HepG2 (cell line): Measurements from ENCODE around the gene VPS52. TPM values are rescaled to one million over a fixed set of nuclear protein-coding genes. Genes with fewer than 3 reads are reported as not detected.

Experiments used
- ATAC-seq: fragments of 200-7000 bp; cut with Tn5 transposase; 3 replicates; pipeline ENCODE4 v1.9.1; 2020; ENCODE audit warnings: mild to moderate bottlenecking, moderate library complexity
- BruUV-seq: library from RNA; stranded (reverse); fragments of 400-500 nt; replicated peaks from 2 replicates; lab custom pipeline; 2021; lab: Mats Ljungman, UMichigan
- CTCF ChIA-PET: fragments of 300-600 bp; formaldehyde crosslinking; extraction: SDS; loops from one replicate; lab custom pipeline; 2021; ENCODE audit warnings: low total read pairs, inconsistent platforms, low intra/inter-chr PET ratio; lab: Yijun Ruan, JAX
- POLR2A ChIA-PET: fragments of 350-600 bp; sonication (Branson Sonifier 250); formaldehyde crosslinking; loops from one replicate; lab custom pipeline; 2020; ENCODE audit warnings: antibody characterized with exemption, inconsistent platforms; lab: Yijun Ruan, JAX
- DNase-seq: peaks from one replicate; pipeline ENCODE4 v3.0.0-alpha.2; 2015; ENCODE audit warnings: low spot score
- FAIRE-seq: peaks from 3 replicates; lab custom pipeline; 2011; peaks lifted over from hg19 to GRCh38; lab: Jason Lieb, UNC
- H2AFZ ChIP-seq: one replicate; pipeline ENCODE4 v1.6.1; 2011; ENCODE audit warnings: low read length, inconsistent platforms
- H3K27ac ChIP-seq: fragments of 300-600 bp; 3 replicates; pipeline ENCODE4 v1.8.0; 2011; ENCODE audit warnings: mixed run types, mild to moderate bottlenecking, mixed read lengths, low read length, inconsistent platforms; ENCODE audit not compliant: insufficient read depth; ENCODE audit errors: extremely low read length
- H3K27me3 ChIP-seq, 2 experiments: fragments of 200-600 bp in 1 of 2; 2 replicates in 1 of 2; 3 replicates in 1 of 2; pipeline versions ENCODE4 v1.6.0 to v1.8.0; 2011; ENCODE audit warnings: low read length in 2 of 2, mild to moderate bottlenecking in 2 of 2, moderate library complexity in 2 of 2, inconsistent platforms in 1 of 2; ENCODE audit not compliant: insufficient read depth in 2 of 2, control insufficient read depth in 1 of 2
- H3K36me3 ChIP-seq, 2 experiments: fragments of 200-600 bp in 1 of 2; replicated peaks in 1 of 2; 2 replicates in 1 of 2; 3 replicates in 1 of 2; pipeline versions ENCODE4 v1.5.1 to v1.8.0; 2011; ENCODE audit warnings: low read length in 2 of 2, inconsistent platforms in 1 of 2; ENCODE audit not compliant: insufficient read depth in 2 of 2, control insufficient read depth in 1 of 2
- H3K4me1 ChIP-seq: 2 replicates; pipeline ENCODE4 v1.5.1; 2012; ENCODE audit warnings: low read length, inconsistent platforms; ENCODE audit not compliant: insufficient read depth
- H3K4me2 ChIP-seq: 2 replicates; pipeline ENCODE4 v1.6.0; 2011; ENCODE audit warnings: low read depth, low read length, inconsistent platforms
- H3K4me3 ChIP-seq, 3 experiments: fragments of 200-600 bp in 1 of 3; sonication (generic), shearing (Covaris generic) in 1 of 3; replicated peaks in 1 of 3; 2 replicates each; pipeline ENCODE4 v1.5.1; 2011 to 2016; ENCODE audit warnings: low read length in 3 of 3, inconsistent platforms in 2 of 3, low read depth in 2 of 3, mild to moderate bottlenecking in 2 of 3, control low read depth in 1 of 3, mixed read lengths in 1 of 3; ENCODE audit not compliant: insufficient read depth in 1 of 3
- H3K79me2 ChIP-seq: one replicate; pipeline ENCODE4 v1.6.1; 2011; ENCODE audit warnings: low read length, inconsistent platforms; ENCODE audit not compliant: insufficient read depth
- H3K9ac ChIP-seq: 2 replicates; pipeline ENCODE4 v1.6.0; 2011; ENCODE audit warnings: mild to moderate bottlenecking, low read depth, low read length, inconsistent platforms; ENCODE audit not compliant: insufficient read depth
- H3K9me3 ChIP-seq: 2 replicates; pipeline ENCODE4 v1.5.1; 2012; ENCODE audit warnings: mild to moderate bottlenecking, low read length
- H4K20me1 ChIP-seq: 2 replicates; pipeline ENCODE4 v1.6.0; 2011; ENCODE audit warnings: inconsistent platforms, mild to moderate bottlenecking, low read length, moderate library complexity; ENCODE audit not compliant: insufficient read depth
- ATF1 ChIP-seq: IDR thresholded peaks from 2 replicates; pipeline ENCODE4 v1.6.1; 2016; ENCODE audit warnings: mild to moderate bottlenecking, control low read depth
- FOSL2 ChIP-seq: sonication (generic); formaldehyde crosslinking; IDR thresholded peaks from 2 replicates; pipeline ENCODE4 v1.4.0; 2020; ENCODE audit warnings: missing genetic modification reagents
- GPN1 ChIP-seq: sonication (generic); formaldehyde crosslinking; IDR thresholded peaks from 2 replicates; pipeline ENCODE4 v1.5.1; 2020; ENCODE audit warnings: missing genetic modification reagents, borderline replicate concordance
- HINFP ChIP-seq: sonication (generic); formaldehyde crosslinking; IDR thresholded peaks from 2 replicates; pipeline ENCODE4 v1.4.0; 2020; ENCODE audit warnings: low read depth, mild to moderate bottlenecking, missing genetic modification reagents
- KDM5A ChIP-seq: fragments of 200-600 bp; sonication (generic); IDR thresholded peaks from 2 replicates; pipeline ENCODE4 v1.7.0; 2018; ENCODE audit warnings: antibody characterized with exemption, mild to moderate bottlenecking, low read length, borderline replicate concordance
- KLF13 ChIP-seq: sonication (generic); formaldehyde crosslinking; IDR thresholded peaks from 2 replicates; pipeline ENCODE4 v1.4.0; 2020; ENCODE audit warnings: mild to moderate bottlenecking, missing genetic modification reagents
- KMT2B ChIP-seq: IDR thresholded peaks from 2 replicates; pipeline ENCODE4 v1.6.1; 2016; ENCODE audit warnings: missing genetic modification reagents, missing compliant biosample characterization
- MAFF ChIP-seq: IDR thresholded peaks from 2 replicates; pipeline ENCODE4 v1.6.1; 2011; ENCODE audit warnings: low read depth, low read length, improper control_type of control experiment
- RAD21 ChIP-seq: fragments of 450-650 bp; formaldehyde crosslinking; IDR thresholded peaks from 2 replicates; pipeline ENCODE4 v1.5.0; 2020; ENCODE audit warnings: mild to moderate bottlenecking
- RBFOX2 ChIP-seq: fragments of 200-400 bp; formaldehyde crosslinking; IDR thresholded peaks from 2 replicates; pipeline ENCODE4 v1.6.1; 2017; ENCODE audit warnings: low read depth, mild to moderate bottlenecking, low read length
- UBTF ChIP-seq: sonication (generic); formaldehyde crosslinking; IDR thresholded peaks from 2 replicates; pipeline ENCODE4 v1.4.0; 2020; ENCODE audit warnings: mild to moderate bottlenecking, missing genetic modification reagents
- ZBTB42 ChIP-seq: sonication (generic); formaldehyde crosslinking; IDR thresholded peaks from 2 replicates; pipeline ENCODE4 v1.5.0; 2020; ENCODE audit warnings: mild to moderate bottlenecking, missing genetic modification reagents
- ZFP82 ChIP-seq: sonication (generic); formaldehyde crosslinking; IDR thresholded peaks from 2 replicates; pipeline ENCODE4 v1.5.1; 2020; ENCODE audit warnings: mild to moderate bottlenecking, missing genetic modification reagents, borderline replicate concordance
- ZNF121 ChIP-seq: sonication (generic); formaldehyde crosslinking; IDR thresholded peaks from 2 replicates; pipeline ENCODE4 v1.5.0; 2020; ENCODE audit warnings: mild to moderate bottlenecking, missing genetic modification reagents
- ZNF329 ChIP-seq: sonication (generic); formaldehyde crosslinking; IDR thresholded peaks from 2 replicates; pipeline ENCODE4 v1.9.0; 2021; ENCODE audit warnings: low read depth, mild to moderate bottlenecking, missing genetic modification reagents
- ZNF362 ChIP-seq: sonication (generic); formaldehyde crosslinking; IDR thresholded peaks from 2 replicates; pipeline ENCODE4 v1.4.0; 2020; ENCODE audit warnings: missing genetic modification reagents, mild to moderate bottlenecking, borderline replicate concordance
- WGBS: methylation state at CpG from one replicate; pipeline ENCODE4 v1.1.6; 2017; ENCODE audit warnings: low lambda C conversion rate; 5-methylcytosine and 5-hydroxymethylcytosine counted together
- in situ Hi-C: cut with HindIII; loops from 2 replicates; pipeline ENCODE4 v1.10.0; 2017; ENCODE audit warnings: low pct_unique_long_range_greater_than_20kb; ENCODE audit not compliant: extremely low pct_ligation_motif_present
- intact Hi-C: fragments of 100-400 bp; cut with micrococcal nuclease; formaldehyde crosslinking; loops from one replicate; pipeline ENCODE4 v1.10.0; 2022; ENCODE audit not compliant: unreplicated experiment
- polyA plus RNA-seq, 8 experiments: library from polyadenylated mRNA; depleted of rRNA in 3 of 8; stranded (reverse) in 7 of 8; unstranded in 1 of 8; fragments of >200 nt; fragmentation: Illumina TruSeq in 4 of 8; extraction: Trizol in 4 of 8; gene quantifications; 2 replicates each; pipeline versions ENCODE4 v1.2.1 to v1.2.3, GENCODE V29; 2011 to 2016; ENCODE audit warnings: low read depth in 4 of 8, missing spikeins in 1 of 8, mixed read lengths in 1 of 8; ENCODE audit not compliant: insufficient read depth in 1 of 8
- total RNA-seq, 5 experiments: library from RNA; depleted of rRNA; stranded (reverse); fragments of >200 nt; fragmentation: Illumina TruSeq; extraction: Trizol; gene quantifications; 2 replicates each; pipeline ENCODE4 v1.2.3, GENCODE V29; 2016; ENCODE audit warnings: low read depth in 1 of 5

The VPS52 gene
- total and polyA plus RNA-seq, 2 of the 13 experiments (the other 11 are each of a cell fraction or from before 2014, with no cell fraction given), result 48.9 to 85.5 TPM

DNA sequence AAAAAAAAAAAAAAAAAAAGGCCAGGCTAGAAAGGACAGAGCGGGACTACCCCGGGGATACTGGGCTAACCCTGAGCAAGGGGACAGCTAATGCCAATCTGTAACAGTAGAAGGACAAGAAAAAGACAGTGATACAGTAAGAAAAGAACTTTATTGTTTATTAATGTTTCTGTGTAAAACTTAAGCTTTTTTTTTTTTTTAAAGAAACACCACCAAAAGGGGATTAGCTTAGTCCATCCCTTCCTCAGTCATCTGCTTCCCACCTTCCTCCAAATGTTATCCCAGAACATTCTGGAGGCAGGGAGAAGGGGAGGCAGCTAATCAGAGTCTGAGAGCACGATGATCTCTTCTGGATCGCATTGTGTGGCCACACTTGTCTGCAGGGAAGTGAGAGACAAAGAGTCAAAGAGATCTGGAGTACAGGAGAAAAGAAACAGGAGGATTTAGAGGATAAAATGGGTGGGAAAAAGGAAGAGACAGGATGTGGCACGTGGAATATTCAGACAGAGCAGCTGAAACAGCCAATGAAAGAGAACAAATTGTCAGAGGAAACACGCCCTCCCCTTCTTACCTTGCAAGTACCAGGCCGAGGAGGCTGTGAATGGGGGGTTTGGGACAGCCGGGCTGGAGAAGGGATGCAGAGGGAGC, 46.9 kb upstream of the VPS52 start:
- WGBS, result 72% methylated on average over 8 of the region's 8 CpGs
- H3K9me3 ChIP-seq, result no peaks in the 10 kb centered on the region
- DNase-seq (no peak), ATAC-seq (no peak), FAIRE-seq (no peak)
- H2AFZ ChIP-seq, result no peak overlapping the region
- no peaks in the 10 kb centered on the region; a peak in 2 of 5 replicates for H3K27me3 ChIP-seq
- POLR2A ChIA-PET, result interaction anchor here (0.7 to 3.9 kb wide), 18 partner anchors 9 to 1123 kb away, joined by 3 to 57 read pairs (median 7); partner anchors contain the start of genes PFDN6, PHF1, RGL2 and RING1
- in situ Hi-C loops (no loop called here), intact Hi-C loops (no loop called here)
- H3K9ac ChIP-seq, result peak overlapping the region; percentile 72
- peaks cover 5 to 31% of the 10 kb centered on the region in 2 experiments for H3K36me3 ChIP-seq
- H3K4me3 ChIP-seq, result peak overlapping the region; percentile 71 to 79 (median 73)
- peaks cover 23% of the 10 kb centered on the region for H3K79me2 ChIP-seq
- peaks cover 55% of the 10 kb centered on the region for H3K4me1 ChIP-seq
- BruUV-seq, result no TSS peak
- CTCF ChIA-PET, result no interaction called here
- H3K27ac ChIP-seq, result peak overlapping the region; percentile 82
- H4K20me1 ChIP-seq, result peaks cover 3% of the 10 kb centered on the region; the same call in 1 of the 2 replicates
- peak overlapping the region; percentile 78 for H3K4me2 ChIP-seq
- TF ChIP-seq MAFF, result no peak
- TF ChIP-seq RAD21 (CRISPR knock-in tag), result no peak
- TF ChIP-seq UBTF, result no peak
- 0 out of 2 replicates have a peak, but pooled peaks have one; percentile 22 for TF ChIP-seq RBFOX2
- no peak for TF ChIP-seq HINFP (CRISPR knock-in tag)
- peak; percentile 86 for TF ChIP-seq ZNF121 (CRISPR knock-in tag)
- no peak for TF ChIP-seq KMT2B (CRISPR knock-in tag)
- no peak for TF ChIP-seq GPN1
- no peak for TF ChIP-seq ZNF329 (CRISPR knock-in tag)
- peak; percentile 63; the same call in 1 of the 2 replicates for TF ChIP-seq ZNF362
- TF ChIP-seq FOSL2 (CRISPR knock-in tag), result no peak
- TF ChIP-seq ATF1 (CRISPR knock-in tag), result peak; percentile 5; the same call in 1 of the 2 replicates
- TF ChIP-seq ZFP82 (CRISPR knock-in tag), result no peak
- no peak for TF ChIP-seq KLF13
- TF ChIP-seq KDM5A, result peak; percentile 0; the same call in 1 of the 2 replicates
- no peak for TF ChIP-seq ZBTB42 (CRISPR knock-in tag)
